Natural killer cell (primary cell): ENCODE data around the gene TOPBP1. TPM values are rescaled to one million over a fixed set of nuclear protein-coding genes. Genes with fewer than 3 reads are reported as not detected.

ENCODE experiments used
- ATAC-seq, 3 donors: fragments of 150-1000 bp in 2 of 3; fragments of 200-7000 bp in 1 of 3; cut with Tn5 transposase; 1 replicate in 1 of 3; 2 replicates in 2 of 3; pipeline ENCODE4 v1.10.0; 2021; ENCODE audit warnings: mild to moderate bottlenecking in 2 of 3, moderate library complexity in 2 of 3
- DNase-seq, 2 donors: peaks; one replicate each; pipeline versions ENCODE4 v3.0.0 to v3.0.0-alpha.2; 2013 to 2021; ENCODE audit warnings: mixed read lengths in 1 of 2
- H3K27ac ChIP-seq: one replicate; pipeline ENCODE4 v1.5.1; 2013; ENCODE audit warnings: mild to moderate bottlenecking, low read length
- H3K27me3 ChIP-seq: one replicate; pipeline ENCODE4 v1.6.1; 2013; ENCODE audit warnings: low read length; ENCODE audit not compliant: control insufficient read depth, insufficient read depth
- H3K36me3 ChIP-seq: one replicate; pipeline ENCODE4 v1.6.1; 2013; ENCODE audit warnings: low read length; ENCODE audit not compliant: control insufficient read depth, insufficient read depth
- H3K4me1 ChIP-seq: one replicate; pipeline ENCODE4 v1.6.1; 2013; ENCODE audit warnings: low read length; ENCODE audit not compliant: control insufficient read depth, insufficient read depth
- H3K4me3 ChIP-seq: one replicate; pipeline ENCODE4 v1.5.1; 2013; ENCODE audit warnings: low read length
- H3K9me3 ChIP-seq: one replicate; pipeline ENCODE4 v1.6.1; 2013; ENCODE audit warnings: low read length; ENCODE audit not compliant: control insufficient read depth, insufficient read depth
- H3K27ac Mint-ChIP-seq, 2 donors: one replicate each; pipeline ENCODE4 v1.8.0; 2022; ENCODE audit warnings: mild to moderate bottlenecking in 2 of 2, mixed read lengths in 2 of 2, moderate library complexity in 1 of 2
- H3K27me3 Mint-ChIP-seq, 2 donors: one replicate each; pipeline ENCODE4 v1.8.0; 2022; ENCODE audit warnings: low read depth in 2 of 2, mixed read lengths in 2 of 2
- H3K36me3 Mint-ChIP-seq: one replicate; pipeline ENCODE4 v1.8.0; 2022; ENCODE audit warnings: mixed read lengths
- H3K4me1 Mint-ChIP-seq, 2 donors: one replicate each; pipeline ENCODE4 v1.8.0; 2022; ENCODE audit warnings: mixed read lengths in 2 of 2
- H3K4me3 Mint-ChIP-seq: one replicate; pipeline ENCODE4 v1.8.0; 2022; ENCODE audit warnings: mild to moderate bottlenecking, moderate library complexity, mixed read lengths
- H3K9me3 Mint-ChIP-seq, 2 donors: one replicate each; pipeline ENCODE4 v1.8.0; 2022; ENCODE audit warnings: mixed read lengths in 2 of 2
- CTCF ChIP-seq: fragments of 200-600 bp; IDR thresholded peaks from one replicate; pipeline ENCODE4 v1.8.0; 2022; ENCODE audit warnings: antibody characterized with exemption
- WGBS: methylation state at CpG from one replicate; pipeline ENCODE4 v1.1.7; 2013; ENCODE audit warnings: missing lambda C conversion rate; ENCODE audit not compliant: insufficient coverage; 5-methylcytosine and 5-hydroxymethylcytosine counted together
- intact Hi-C: fragments of 100-400 bp; cut with micrococcal nuclease; formaldehyde crosslinking; loops from one replicate; pipeline ENCODE4 v1.14.2; 2022
- total RNA-seq, 4 donors: library from RNA; stranded (reverse); fragments of 120-200 nt in 1 of 4; gene quantifications; one replicate each; pipeline versions ENCODE4 v1.2.3 to v1.2.4, GENCODE V29; 2013 to 2022

Gene TOPBP1
- total RNA-seq, 3 donors from 2014 or later (not counting 1 experiment from before 2014, with no cell fraction given) = 48.1 to 52.9 (median 50.9) TPM

- H3K36me3 Mint-ChIP-seq = no peaks in the 10 kb centered on the region
- DNase-seq = no peak
- intact Hi-C loops = no loop called here
- Histone ChIP-seq H3K4me1 (peaks cover 3% of the 10 kb centered on the region), H3K27ac (no peak overlapping the region), H3K27me3 (peaks cover 21% of the 10 kb centered on the region), H3K36me3 (no peaks in the 10 kb centered on the region), H3K4me3 (no peak overlapping the region), H3K9me3 (no peaks in the 10 kb centered on the region)
- 69% methylated on average over 5 of the region's 6 CpGs for WGBS
- H3K27me3 Mint-ChIP-seq = peaks cover 49 to 71% of the 10 kb centered on the region in 2 donors
- no peak for TF ChIP-seq CTCF
- H3K4me3 Mint-ChIP-seq = no peak overlapping the region
- H3K9me3 Mint-ChIP-seq = no peaks in the 10 kb centered on the region
- no peak for ATAC-seq
- no peak overlapping the region for H3K27ac Mint-ChIP-seq
- peaks cover 0 to 5% of the 10 kb centered on the region in 2 donors for H3K4me1 Mint-ChIP-seq
Measured at GRCh38 chr3:133675631-133676335, 14.0 kb upstream of the TOPBP1 start.

GRCh38 chr3:133674290-133674919, 12.7 kb upstream of the TOPBP1 start:
- H3K4me3 Mint-ChIP-seq = no peak overlapping the region
- TF ChIP-seq CTCF = no peak
- WGBS = 7% methylated on average over 47 of the region's 47 CpGs
- Histone ChIP-seq H3K9me3 (no peaks in the 10 kb centered on the region), H3K27me3 (peaks cover 21% of the 10 kb centered on the region), H3K27ac (no peak overlapping the region), H3K4me3 (no peak overlapping the region), H3K36me3 (no peaks in the 10 kb centered on the region), H3K4me1 (peaks cover 3% of the 10 kb centered on the region)
- H3K27ac Mint-ChIP-seq = no peak overlapping the region
- no peaks in the 10 kb centered on the region for H3K36me3 Mint-ChIP-seq
- ATAC-seq = no peak
- intact Hi-C loops = no loop called here
- H3K9me3 Mint-ChIP-seq = no peaks in the 10 kb centered on the region
- peaks cover 0 to 5% of the 10 kb centered on the region in 2 donors for H3K4me1 Mint-ChIP-seq
- peaks cover 45 to 64% of the 10 kb centered on the region in 2 donors for H3K27me3 Mint-ChIP-seq
- no peak for DNase-seq

- H3K4me1 ChIP-seq = peaks cover 3% of the 10 kb centered on the region
- H3K27ac ChIP-seq = no peak overlapping the region
- H3K9me3 ChIP-seq = no peaks in the 10 kb centered on the region
- H3K27me3 Mint-ChIP-seq = peaks cover 45 to 64% of the 10 kb centered on the region in 2 donors
- no peak overlapping the region for H3K4me3 Mint-ChIP-seq
- H3K27ac Mint-ChIP-seq = no peak overlapping the region
- H3K4me1 Mint-ChIP-seq = peaks cover 0 to 5% of the 10 kb centered on the region in 2 donors
- DNase-seq (no peak), ATAC-seq (no peak)
- H3K36me3 ChIP-seq = no peaks in the 10 kb centered on the region
- H3K27me3 ChIP-seq = peaks cover 21% of the 10 kb centered on the region
- intact Hi-C loops = no loop called here
- H3K36me3 Mint-ChIP-seq = no peaks in the 10 kb centered on the region
- no peak overlapping the region for H3K4me3 ChIP-seq
- WGBS = 44% methylated on average over 10 of the region's 12 CpGs
- H3K9me3 Mint-ChIP-seq = no peaks in the 10 kb centered on the region
- no peak for TF ChIP-seq CTCF
Measured at GRCh38 chr3:133673746-133674145, 12.0 kb upstream of the TOPBP1 start.
